B cell (primary cell): ENCODE data around the gene LAT. TPM values are rescaled to one million over a fixed set of nuclear protein-coding genes. Genes with fewer than 3 reads are reported as not detected.
"Not testable (repeated sequence)": the region's sequence is repeated elsewhere in the genome, so short reads cannot be mapped to it uniquely, and the experiment has no call there.

Source experiments
- ATAC-seq: fragments of 200-7000 bp; cut with Tn5 transposase; one replicate; pipeline ENCODE4 v1.10.0; 2021; ENCODE audit warnings: low read depth, mild to moderate bottlenecking, moderate number of reproducible peaks, moderate library complexity
- CTCF ChIA-PET: fragments of 350-600 bp; sonication (Branson Sonifier 250); formaldehyde crosslinking; loops from one replicate; lab custom pipeline; 2021; ENCODE audit warnings: antibody characterized with exemption, inconsistent platforms; lab: Charles Lee
- POLR2A ChIA-PET: fragments of 350-600 bp; sonication (Branson Sonifier 250); formaldehyde crosslinking; loops from one replicate; lab custom pipeline; 2021; ENCODE audit warnings: antibody characterized with exemption; lab: Charles Lee
- DNase-seq: peaks from one replicate; pipeline ENCODE4 v3.0.0; 2013
- H2AFZ ChIP-seq: 2 replicates; pipeline ENCODE4 v1.6.1; 2012; ENCODE audit warnings: mild to moderate bottlenecking, low read depth, low read length; ENCODE audit not compliant: insufficient read depth, poor library complexity, severe bottlenecking
- H3K27ac ChIP-seq, 2 donors: 1 replicate in 1 of 2; 2 replicates in 1 of 2; pipeline ENCODE4 v1.5.1; 2012 to 2013; ENCODE audit warnings: low read length in 2 of 2, mild to moderate bottlenecking in 2 of 2, moderate library complexity in 1 of 2
- H3K27me3 ChIP-seq, 4 experiments: fragments of 200-600 bp in 1 of 4; sonication (generic) in 1 of 4; replicated peaks in 1 of 4; 1 replicate in 2 of 4; 2 replicates in 2 of 4; pipeline versions ENCODE4 v1.6.1 to v1.7.0; 2013 to 2016; ENCODE audit warnings: low read length in 3 of 4, mild to moderate bottlenecking in 2 of 4, mixed read lengths in 1 of 4, moderate library complexity in 1 of 4; ENCODE audit not compliant: insufficient read depth in 4 of 4, control insufficient read depth in 3 of 4; ENCODE audit errors: control extremely low read depth in 1 of 4
- H3K36me3 ChIP-seq, 2 experiments: replicated peaks in 1 of 2; 1 replicate in 1 of 2; 2 replicates in 1 of 2; pipeline versions ENCODE4 v1.6.1 to v1.7.1; 2013; ENCODE audit warnings: low read length in 1 of 2; ENCODE audit not compliant: insufficient read depth in 2 of 2, control insufficient read depth in 1 of 2; ENCODE audit errors: control extremely low read depth in 1 of 2, extremely low read depth in 1 of 2
- H3K4me1 ChIP-seq, 2 donors: fragments of 200-600 bp in 1 of 2; sonication (generic) in 1 of 2; 1 replicate in 1 of 2; 2 replicates in 1 of 2; pipeline versions ENCODE4 v1.5.1 to v1.6.1; 2013 to 2017; ENCODE audit warnings: low read length in 2 of 2; ENCODE audit not compliant: control insufficient read depth in 2 of 2, insufficient read depth in 2 of 2
- H3K4me2 ChIP-seq: replicated peaks from 2 replicates; pipeline ENCODE3; 2012; ENCODE audit warnings: mild to moderate bottlenecking, low read depth, low read length; ENCODE audit not compliant: poor library complexity, severe bottlenecking
- H3K4me3 ChIP-seq, 5 experiments: fragments of 200-600 bp in 1 of 5; sonication (generic) in 1 of 5; 1 replicate in 3 of 5; 2 replicates in 2 of 5; pipeline versions ENCODE4 v1.5.1 to v1.7.0; 2011 to 2016; ENCODE audit warnings: low read length in 4 of 5, mild to moderate bottlenecking in 4 of 5, low read depth in 2 of 5, control low read depth in 1 of 5, moderate library complexity in 1 of 5; ENCODE audit not compliant: insufficient read depth in 1 of 5; ENCODE audit errors: control extremely low read depth in 1 of 5, extremely low read depth in 1 of 5
- H3K79me2 ChIP-seq: fragments of 200-600 bp; sonication (generic); one replicate; pipeline ENCODE4 v1.6.0; 2016; ENCODE audit warnings: low read length; ENCODE audit not compliant: control insufficient read depth, insufficient read depth
- H3K9ac ChIP-seq: fragments of 200-600 bp; sonication (generic); 2 replicates; pipeline ENCODE4 v1.6.1; 2017; ENCODE audit warnings: mild to moderate bottlenecking, low read length, moderate library complexity
- H3K9me3 ChIP-seq, 3 donors: one replicate each; pipeline versions ENCODE4 v1.6.1 to v1.7.1; 2013; ENCODE audit warnings: low read length in 2 of 3; ENCODE audit not compliant: control insufficient read depth in 2 of 3, insufficient read depth in 1 of 3; ENCODE audit errors: control extremely low read depth in 1 of 3
- H4K20me1 ChIP-seq: 2 replicates; pipeline ENCODE4 v1.6.0; 2012; ENCODE audit warnings: mild to moderate bottlenecking, low read length; ENCODE audit not compliant: insufficient read depth, control insufficient read depth, poor library complexity, severe bottlenecking
- H3K27ac Mint-ChIP-seq: one replicate; pipeline ENCODE4 v1.8.0; 2021; ENCODE audit warnings: mixed read lengths
- H3K27me3 Mint-ChIP-seq: one replicate; pipeline ENCODE4 v1.8.0; 2021; ENCODE audit warnings: mixed read lengths
- H3K4me1 Mint-ChIP-seq: one replicate; pipeline ENCODE4 v1.8.0; 2021; ENCODE audit warnings: mixed read lengths
- H3K4me3 Mint-ChIP-seq: one replicate; pipeline ENCODE4 v1.8.0; 2021; ENCODE audit warnings: mixed read lengths
- H3K9me3 Mint-ChIP-seq: one replicate; pipeline ENCODE4 v1.8.0; 2022; ENCODE audit warnings: mixed read lengths; ENCODE audit not compliant: insufficient read depth
- CTCF ChIP-seq: fragments of 200-600 bp; IDR thresholded peaks from one replicate; pipeline ENCODE4 v1.8.0; 2022; ENCODE audit warnings: antibody characterized with exemption, mild to moderate bottlenecking
- EZH2 ChIP-seq: IDR thresholded peaks from 2 replicates; pipeline ENCODE4 v1.6.1; 2012; ENCODE audit warnings: borderline replicate concordance, low read depth, mild to moderate bottlenecking, moderate library complexity, low read length; ENCODE audit not compliant: insufficient read depth, poor library complexity, severe bottlenecking
- WGBS: methylation state at CpG from one replicate; pipeline ENCODE4 v1.1.5; 2013; ENCODE audit warnings: missing lambda C conversion rate; ENCODE audit not compliant: insufficient coverage; 5-methylcytosine and 5-hydroxymethylcytosine counted together
- intact Hi-C: fragments of 100-400 bp; cut with micrococcal nuclease; formaldehyde crosslinking; loops from one replicate; pipeline ENCODE4 v1.10.0; 2022
- polyA plus RNA-seq: library from polyadenylated mRNA; depleted of rRNA; stranded (reverse); fragments of >200 nt; gene quantifications from 2 replicates; pipeline ENCODE4 v1.2.3, GENCODE V29; 2012
- total RNA-seq, 2 donors: library from RNA; stranded (reverse); fragments of 120-200 nt in 1 of 2; gene quantifications; 1 replicate in 1 of 2; 2 replicates in 1 of 2; pipeline versions ENCODE4 v1.2.3 to v1.2.4, GENCODE V29; 2013 to 2022

The LAT gene
- total and polyA plus RNA-seq, 2 donors (not counting 1 experiment from before 2014, with no cell fraction given), result 10.6 to 12.2 TPM

GRCh38 chr16:28964496-28964895, 20.4 kb upstream of the LAT start:
- no peak overlapping the region for H3K9ac ChIP-seq
- H3K4me3 ChIP-seq, result no peak overlapping the region
- Mint-ChIP-seq H3K4me1 (no peaks in the 10 kb centered on the region), H3K9me3 (no peaks in the 10 kb centered on the region), H3K4me3 (no peak overlapping the region), H3K27me3 (no peaks in the 10 kb centered on the region), H3K27ac (no peak overlapping the region)
- no peaks in the 10 kb centered on the region for H3K27me3 ChIP-seq
- intact Hi-C loops, result no loop called here
- H3K79me2 ChIP-seq, result peaks cover 2% of the 10 kb centered on the region
- H3K36me3 ChIP-seq, result peaks cover 5 to 39% of the 10 kb centered on the region in 2 experiments
- ATAC-seq (no peak), DNase-seq (no peak)
- POLR2A ChIA-PET, result no interaction called here
- H3K9me3 ChIP-seq, result no peaks in the 10 kb centered on the region
- H3K4me1 ChIP-seq, result no peaks in the 10 kb centered on the region
- CTCF ChIA-PET, result no interaction called here
- H3K4me2 ChIP-seq, result no peak overlapping the region
- no peak overlapping the region for H2AFZ ChIP-seq
- TF ChIP-seq CTCF (no peak), EZH2 (no peak)
- WGBS, result 100% methylated on average over 1 of the region's 2 CpGs
- H3K27ac ChIP-seq, result no peak overlapping the region
- no peaks in the 10 kb centered on the region for H4K20me1 ChIP-seq

GRCh38 chr16:28967156-28967555, 17.7 kb upstream of the LAT start:
- POLR2A ChIA-PET, result interaction anchor here (0.7 kb wide), 1 partner anchor 1643 kb away, joined by 3 read pairs; the partner anchor contains the start of gene ZNF689
- Histone ChIP-seq H3K4me1 (no peaks in the 10 kb centered on the region), H3K79me2 (no peaks in the 10 kb centered on the region), H3K27me3 (no peaks in the 10 kb centered on the region), H3K4me3 (no peak overlapping the region), H3K9ac (no peak overlapping the region), H3K36me3 (peaks cover 5 to 25% of the 10 kb centered on the region in 2 experiments), H3K9me3 (no peaks in the 10 kb centered on the region), H3K27ac (no peak overlapping the region), H4K20me1 (no peaks in the 10 kb centered on the region), H3K4me2 (no peak overlapping the region), H2AFZ (no peak overlapping the region)
- intact Hi-C loops, result no loop called here
- CTCF ChIA-PET, result interaction anchor here (0.9 to 1.1 kb wide), 2 partner anchors 22 to 122 kb away, joined by 3 read pairs; no protein-coding TSS in a partner anchor
- Mint-ChIP-seq H3K4me1 (no peaks in the 10 kb centered on the region), H3K27ac (no peak overlapping the region), H3K4me3 (no peak overlapping the region), H3K9me3 (no peaks in the 10 kb centered on the region), H3K27me3 (no peaks in the 10 kb centered on the region)
- TF ChIP-seq CTCF (no peak), EZH2 (no peak)
- DNase-seq (no peak), ATAC-seq (no peak)
- 86% methylated on average over 1 of the region's 4 CpGs for whole genome bisulfite sequencing

GRCh38 chr16:28969696-28970095, 15.2 kb upstream of the LAT start:
- ATAC-seq, H2AFZ ChIP-seq, H3K4me2 ChIP-seq, H3K27me3 ChIP-seq, H3K27me3 Mint-ChIP-seq, H3K79me2 ChIP-seq, H3K4me3 Mint-ChIP-seq, CTCF ChIA-PET, DNase-seq, H3K4me3 ChIP-seq, H3K27ac ChIP-seq, H3K9ac ChIP-seq, POLR2A ChIA-PET, H3K4me1 ChIP-seq, H3K9me3 ChIP-seq, H3K9me3 Mint-ChIP-seq, H3K36me3 ChIP-seq, H3K4me1 Mint-ChIP-seq, H4K20me1 ChIP-seq, H3K27ac Mint-ChIP-seq: not testable (repeated sequence)
- intact Hi-C loops, result loop anchor here (5.0 kb wide), 1 partner anchor 477 kb away; the partner anchor contains the start of genes APOBR and CLN3
- 100% methylated on average over 1 of the region's 2 CpGs for WGBS
